Stimulated activated CD8-positive, alpha-beta memory T cell treated with anti-CD3 and anti-CD28 coated beads, Interleukin-7, amount 100 ng/mL, for 24 hours (primary cell): ENCODE results near the gene INHBC.
"Not testable (repeated sequence)": the region's sequence is repeated elsewhere in the genome, so short reads cannot be mapped to it uniquely, and the experiment has no call there.

ENCODE experiments used
- DNase-seq: peaks from one replicate; pipeline ENCODE4 v3.0.0-alpha.2; 2020; ENCODE audit warnings: low read depth

The INHBC gene

GRCh38 chr12:57434517-57435223, at the start of gene INHBC:
Gene INHBC (plus strand): TSS chr12:57434784. CDS start chr12:57434887, 103 bp downstream.
- DNase-seq, result no peak

GRCh38 chr12:57385586-57385985, 49.0 kb upstream of the INHBC start:
- DNase-seq, result no peak

- DNase-seq, result no peak
Observed at GRCh38 chr12:57386187-57386720, 48.3 kb upstream of the INHBC start.

GRCh38 chr12:57388425-57388824, 46.2 kb upstream of the INHBC start:
- DNase-seq, result no peak

GRCh38 chr12:57389033-57389432, 45.6 kb upstream of the INHBC start:
- no peak for DNase-seq

- DNase-seq, result no peak
Observed at GRCh38 chr12:57390174-57390573, 44.4 kb upstream of the INHBC start.

- no peak for DNase-seq
Observed at GRCh38 chr12:57395121-57395520, 39.5 kb upstream of the INHBC start.

- DNase-seq, result no peak
Observed at GRCh38 chr12:57397441-57397840, 37.1 kb upstream of the INHBC start.

- not testable (repeated sequence) for DNase-seq
Observed at GRCh38 chr12:57399718-57400463, 34.7 kb upstream of the INHBC start.

GRCh38 chr12:57401165-57401564, 33.4 kb upstream of the INHBC start:
- DNase-seq, result no peak

- DNase-seq, result not testable (repeated sequence)
Observed at GRCh38 chr12:57402156-57402555, 32.4 kb upstream of the INHBC start.

- DNase-seq, result no peak
Observed at GRCh38 chr12:57404966-57405640, 29.5 kb upstream of the INHBC start.

- no peak for DNase-seq
Observed at GRCh38 chr12:57410534-57410933, 24.1 kb upstream of the INHBC start.

- not testable (repeated sequence) for DNase-seq
Observed at GRCh38 chr12:57414160-57414559, 20.4 kb upstream of the INHBC start.

GRCh38 chr12:57415088-57415487, 19.5 kb upstream of the INHBC start:
- DNase-seq, result no peak

- DNase-seq, result no peak
Observed at GRCh38 chr12:57416039-57416996, 18.3 kb upstream of the INHBC start.

GRCh38 chr12:57418255-57418654, 16.3 kb upstream of the INHBC start:
- no peak for DNase-seq

GRCh38 chr12:57419495-57419894, 15.1 kb upstream of the INHBC start:
- no peak for DNase-seq

- no peak for DNase-seq
Observed at GRCh38 chr12:57420482-57420881, 14.1 kb upstream of the INHBC start.

- not testable (repeated sequence) for DNase-seq
Observed at GRCh38 chr12:57426948-57427347, 7.6 kb upstream of the INHBC start.

- DNase-seq, result no peak
Observed at GRCh38 chr12:57428965-57429364, 5.6 kb upstream of the INHBC start.
